Activated T-helper 1 cell treated with Interleukin-2 at 50 U/mL for 16 hours (primary cell): ENCODE results near the gene BTAF1.

Experiments used
- DNase-seq: peaks from one replicate; pipeline ENCODE4 v3.0.0-alpha.2; 2020; ENCODE audit warnings: low read depth

Gene BTAF1

GRCh38 chr10:92052088-92052487 is 128.5 kb downstream of the BTAF1 start:
- DNase-seq: no peak

- DNase-seq: no peak
These were observed 129.2 kb downstream of the BTAF1 start for GRCh38 chr10:92052741-92053140.

- no peak for DNase-seq
These were observed 131.2 kb downstream of the BTAF1 start for GRCh38 chr10:92054807-92055206.

GRCh38 chr10:92062273-92062672 is 138.7 kb downstream of the BTAF1 start:
- DNase-seq: no peak

DNA sequence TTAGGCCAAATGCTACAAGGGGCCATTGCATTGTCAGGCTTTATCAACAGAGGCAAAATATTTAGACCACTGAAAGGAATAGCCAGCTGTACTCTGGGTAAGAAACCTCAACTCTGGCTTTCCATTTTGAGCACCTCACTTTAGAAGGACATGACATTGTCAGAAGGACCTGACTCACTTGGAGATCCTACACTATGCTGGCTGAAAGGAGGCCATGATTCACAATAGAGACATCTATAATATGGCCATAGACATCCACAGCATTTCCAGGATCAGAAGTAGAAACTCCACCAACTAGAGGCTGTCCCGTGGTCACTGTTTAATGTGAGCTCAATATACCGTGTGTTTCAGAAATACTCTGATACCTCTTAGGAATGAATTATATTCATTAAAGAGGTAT is 140.9 kb downstream of the BTAF1 start:
- no peak for DNase-seq

- no peak for DNase-seq
These were observed 142.8 kb downstream of the BTAF1 start for GRCh38 chr10:92066386-92066785.

DNA sequence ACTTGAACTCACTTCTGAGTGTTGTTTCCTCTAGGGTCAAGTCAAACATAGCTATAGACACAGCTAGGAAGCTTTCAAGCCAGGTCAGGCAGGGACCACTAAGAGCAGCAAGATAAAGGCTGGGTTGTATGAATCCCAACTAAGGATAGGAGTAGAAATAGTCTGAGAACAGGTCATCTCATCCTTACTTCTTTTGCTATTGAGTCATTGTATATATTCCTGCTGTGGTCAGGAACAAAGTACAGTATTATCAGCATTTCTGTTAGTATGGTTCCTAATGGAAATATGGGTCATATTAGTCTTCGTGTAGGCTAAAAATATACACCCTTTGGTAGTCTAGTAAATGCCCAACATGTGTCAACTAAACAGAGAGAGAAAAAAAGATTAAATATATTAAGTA is 145.3 kb downstream of the BTAF1 start:
- DNase-seq: no peak

- DNase-seq: no peak
These were observed 150.7 kb downstream of the BTAF1 start for GRCh38 chr10:92074126-92074887.

GRCh38 chr10:92075829-92076228 is 152.3 kb downstream of the BTAF1 start:
- no peak for DNase-seq

DNA sequence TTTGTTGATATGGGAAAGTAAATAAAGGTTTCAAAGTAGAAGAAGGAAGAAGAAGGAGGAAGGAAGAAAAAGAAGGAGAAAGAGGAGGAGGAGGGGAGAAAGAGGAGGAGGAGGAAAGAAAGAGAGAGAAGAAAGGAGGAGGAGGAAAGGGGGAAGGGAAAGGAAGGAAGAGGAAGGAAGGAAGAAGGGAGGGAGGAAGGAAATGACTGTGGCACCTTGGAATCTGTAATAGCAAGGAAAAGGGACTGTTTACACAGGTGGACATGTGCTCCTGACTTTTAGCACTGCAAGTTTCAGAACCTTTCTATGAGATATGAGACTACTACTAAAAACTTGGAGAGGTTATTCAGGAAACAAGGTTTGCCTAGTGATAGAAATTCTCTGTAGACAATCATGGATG is 153.2 kb downstream of the BTAF1 start:
- no peak for DNase-seq

- no peak for DNase-seq
These were observed 155.4 kb downstream of the BTAF1 start for GRCh38 chr10:92079003-92079402.
